HepG2 (cell line): ENCODE data around the gene BLOC1S4. TPM values are rescaled to one million over a fixed set of nuclear protein-coding genes. Genes with fewer than 3 reads are reported as not detected.

Source experiments
- ARID2 ChIP-seq: sonication (generic); formaldehyde crosslinking; IDR thresholded peaks from 2 replicates; pipeline ENCODE4 v1.8.1; 2022; ENCODE audit warnings: mild to moderate bottlenecking, missing genetic modification reagents, borderline replicate concordance
- CBX5 ChIP-seq: sonication (generic); formaldehyde crosslinking; IDR thresholded peaks from 2 replicates; pipeline ENCODE4 v1.4.0; 2020; ENCODE audit warnings: missing genetic modification reagents, borderline replicate concordance
- CHCHD3 ChIP-seq: sonication (generic); formaldehyde crosslinking; IDR thresholded peaks from 2 replicates; pipeline ENCODE4 v1.8.0; 2022; ENCODE audit warnings: mild to moderate bottlenecking, missing genetic modification reagents, moderate library complexity
- HDAC1 ChIP-seq: sonication (generic); formaldehyde crosslinking; IDR thresholded peaks from 2 replicates; pipeline ENCODE4 v1.5.1; 2020; ENCODE audit warnings: mild to moderate bottlenecking, missing genetic modification reagents
- PCBP2 ChIP-seq: fragments of 200-400 bp; formaldehyde crosslinking; optimal IDR thresholded peaks from 2 replicates; pipeline ENCODE3; 2018; ENCODE audit warnings: low read length, low read depth; ENCODE audit not compliant: poor library complexity, severe bottlenecking
- RBAK ChIP-seq: sonication (generic); formaldehyde crosslinking; IDR thresholded peaks from 2 replicates; pipeline ENCODE4 v1.5.1; 2020; ENCODE audit warnings: mild to moderate bottlenecking, missing genetic modification reagents
- REPIN1 ChIP-seq: sonication (generic); formaldehyde crosslinking; IDR thresholded peaks from 2 replicates; pipeline ENCODE4 v1.8.0; 2022; ENCODE audit warnings: missing genetic modification reagents, low read depth, mild to moderate bottlenecking, borderline replicate concordance
- RXRA ChIP-seq: sonication (generic); formaldehyde crosslinking; IDR thresholded peaks from 2 replicates; pipeline ENCODE4 v1.5.1; 2020; ENCODE audit warnings: missing genetic modification reagents
- SIN3A ChIP-seq: IDR thresholded peaks from 2 replicates; pipeline ENCODE4 v1.6.1; 2011; ENCODE audit warnings: low read depth, mild to moderate bottlenecking, control low read depth, low read length, borderline replicate concordance
- SMAD3 ChIP-seq: sonication (generic); formaldehyde crosslinking; IDR thresholded peaks from 2 replicates; pipeline ENCODE4 v1.4.0; 2020; ENCODE audit warnings: missing genetic modification reagents
- ZFP36L2 ChIP-seq: sonication (generic); formaldehyde crosslinking; IDR thresholded peaks from 2 replicates; pipeline ENCODE4 v1.4.0; 2020; ENCODE audit warnings: missing genetic modification reagents
- ZFP82 ChIP-seq: sonication (generic); formaldehyde crosslinking; IDR thresholded peaks from 2 replicates; pipeline ENCODE4 v1.5.1; 2020; ENCODE audit warnings: mild to moderate bottlenecking, missing genetic modification reagents, borderline replicate concordance
- ZNF329 ChIP-seq: sonication (generic); formaldehyde crosslinking; IDR thresholded peaks from 2 replicates; pipeline ENCODE4 v1.9.0; 2021; ENCODE audit warnings: low read depth, mild to moderate bottlenecking, missing genetic modification reagents
- ZNF720 ChIP-seq: sonication (generic); formaldehyde crosslinking; IDR thresholded peaks from 2 replicates; pipeline ENCODE4 v1.4.0; 2020; ENCODE audit warnings: missing genetic modification reagents
- polyA plus RNA-seq, 8 experiments: library from polyadenylated mRNA; depleted of rRNA in 3 of 8; stranded (reverse) in 7 of 8; unstranded in 1 of 8; fragments of >200 nt; fragmentation: Illumina TruSeq in 4 of 8; extraction: Trizol in 4 of 8; gene quantifications; 2 replicates each; pipeline versions ENCODE4 v1.2.1 to v1.2.3, GENCODE V29; 2011 to 2016; ENCODE audit warnings: low read depth in 4 of 8, missing spikeins in 1 of 8, mixed read lengths in 1 of 8; ENCODE audit not compliant: insufficient read depth in 1 of 8
- total RNA-seq, 5 experiments: library from RNA; depleted of rRNA; stranded (reverse); fragments of >200 nt; fragmentation: Illumina TruSeq; extraction: Trizol; gene quantifications; 2 replicates each; pipeline ENCODE4 v1.2.3, GENCODE V29; 2016; ENCODE audit warnings: low read depth in 1 of 5
- TF ChIP-seq, protein P1 (sequence below): sonication (generic); formaldehyde crosslinking; IDR thresholded peaks from 2 replicates; pipeline ENCODE4 v1.5.1; 2020; ENCODE audit warnings: mild to moderate bottlenecking, missing genetic modification reagents, moderate library complexity
- TF ChIP-seq, protein P2 (sequence below), 2 experiments: fragments of 450-650 bp in 1 of 2; sonication (generic) in 1 of 2; formaldehyde crosslinking in 1 of 2; IDR thresholded peaks; 2 replicates each; pipeline versions ENCODE4 v1.6.1 to v1.8.0; 2016 to 2022; ENCODE audit warnings: antibody characterized with exemption in 1 of 2, mild to moderate bottlenecking in 1 of 2, missing genetic modification reagents in 1 of 2

BLOC1S4 gene
- total and polyA plus RNA-seq, 2 of the 13 experiments (the other 11 are each of a cell fraction or from before 2014, with no cell fraction given), result 15.5 to 20.9 TPM

DNA sequence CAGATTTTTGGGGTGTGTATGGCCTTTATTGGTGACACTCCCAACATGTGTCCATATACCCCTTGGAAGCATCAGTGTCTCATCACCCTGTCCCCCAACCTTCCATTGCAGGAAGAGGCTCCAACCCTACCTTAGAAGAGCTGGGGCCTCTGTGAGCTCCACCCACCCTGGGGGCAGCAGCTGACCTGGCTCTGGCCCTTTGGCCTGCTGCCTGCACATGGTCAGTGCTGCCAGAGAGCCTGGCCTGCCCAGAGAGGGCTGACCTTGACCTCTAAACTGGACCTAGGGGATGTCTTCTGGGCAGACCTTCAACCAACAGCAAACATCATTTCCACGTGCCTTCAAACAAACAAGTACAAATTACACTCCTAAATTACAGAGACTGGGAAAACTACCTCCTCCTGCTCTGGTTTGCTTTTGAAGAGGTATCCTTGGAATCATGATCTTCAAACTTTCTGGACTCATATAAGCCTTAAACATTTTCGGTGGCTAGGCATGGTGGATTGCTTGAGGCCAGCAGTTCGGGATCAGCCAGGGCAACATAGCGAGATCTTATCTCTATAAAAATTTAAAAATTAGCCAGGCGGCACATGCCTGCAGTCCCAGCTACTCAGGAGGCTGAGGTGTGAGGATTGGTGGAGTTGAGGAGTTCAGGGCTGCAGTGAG is 39.2 kb downstream of the BLOC1S4 start (continued):
- TF ChIP-seq ZFP82 (CRISPR knock-in tag), result no peak
- 0 out of 2 replicates have a peak, but pooled peaks have one; percentile 30 for TF ChIP-seq ZNF329
- TF ChIP-seq SIN3A, result 0 out of 2 replicates have a peak, but pooled peaks have one; percentile 53
- TF ChIP-seq HDAC1 (CRISPR knock-in tag), result peak; percentile 90
- TF ChIP-seq, protein P1, sequence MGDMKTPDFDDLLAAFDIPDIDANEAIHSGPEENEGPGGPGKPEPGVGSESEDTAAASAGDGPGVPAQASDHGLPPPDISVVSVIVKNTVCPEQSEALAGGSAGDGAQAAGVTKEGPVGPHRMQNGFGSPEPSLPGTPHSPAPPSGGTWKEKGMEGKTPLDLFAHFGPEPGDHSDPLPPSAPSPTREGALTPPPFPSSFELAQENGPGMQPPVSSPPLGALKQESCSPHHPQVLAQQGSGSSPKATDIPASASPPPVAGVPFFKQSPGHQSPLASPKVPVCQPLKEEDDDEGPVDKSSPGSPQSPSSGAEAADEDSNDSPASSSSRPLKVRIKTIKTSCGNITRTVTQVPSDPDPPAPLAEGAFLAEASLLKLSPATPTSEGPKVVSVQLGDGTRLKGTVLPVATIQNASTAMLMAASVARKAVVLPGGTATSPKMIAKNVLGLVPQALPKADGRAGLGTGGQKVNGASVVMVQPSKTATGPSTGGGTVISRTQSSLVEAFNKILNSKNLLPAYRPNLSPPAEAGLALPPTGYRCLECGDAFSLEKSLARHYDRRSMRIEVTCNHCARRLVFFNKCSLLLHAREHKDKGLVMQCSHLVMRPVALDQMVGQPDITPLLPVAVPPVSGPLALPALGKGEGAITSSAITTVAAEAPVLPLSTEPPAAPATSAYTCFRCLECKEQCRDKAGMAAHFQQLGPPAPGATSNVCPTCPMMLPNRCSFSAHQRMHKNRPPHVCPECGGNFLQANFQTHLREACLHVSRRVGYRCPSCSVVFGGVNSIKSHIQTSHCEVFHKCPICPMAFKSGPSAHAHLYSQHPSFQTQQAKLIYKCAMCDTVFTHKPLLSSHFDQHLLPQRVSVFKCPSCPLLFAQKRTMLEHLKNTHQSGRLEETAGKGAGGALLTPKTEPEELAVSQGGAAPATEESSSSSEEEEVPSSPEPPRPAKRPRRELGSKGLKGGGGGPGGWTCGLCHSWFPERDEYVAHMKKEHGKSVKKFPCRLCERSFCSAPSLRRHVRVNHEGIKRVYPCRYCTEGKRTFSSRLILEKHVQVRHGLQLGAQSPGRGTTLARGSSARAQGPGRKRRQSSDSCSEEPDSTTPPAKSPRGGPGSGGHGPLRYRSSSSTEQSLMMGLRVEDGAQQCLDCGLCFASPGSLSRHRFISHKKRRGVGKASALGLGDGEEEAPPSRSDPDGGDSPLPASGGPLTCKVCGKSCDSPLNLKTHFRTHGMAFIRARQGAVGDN (CRISPR knock-in tag), result peak; percentile 95
- no peak for TF ChIP-seq ZFP36L2 (CRISPR knock-in tag)
- no peak for TF ChIP-seq ZNF720 (CRISPR knock-in tag)
- TF ChIP-seq RXRA (CRISPR knock-in tag), result peak; percentile 98
- TF ChIP-seq RBAK (CRISPR knock-in tag), result 0 out of 2 replicates have a peak, but pooled peaks have one; percentile 44
- peak; percentile 94 for TF ChIP-seq SMAD3 (CRISPR knock-in tag)
- TF ChIP-seq, protein P2, sequence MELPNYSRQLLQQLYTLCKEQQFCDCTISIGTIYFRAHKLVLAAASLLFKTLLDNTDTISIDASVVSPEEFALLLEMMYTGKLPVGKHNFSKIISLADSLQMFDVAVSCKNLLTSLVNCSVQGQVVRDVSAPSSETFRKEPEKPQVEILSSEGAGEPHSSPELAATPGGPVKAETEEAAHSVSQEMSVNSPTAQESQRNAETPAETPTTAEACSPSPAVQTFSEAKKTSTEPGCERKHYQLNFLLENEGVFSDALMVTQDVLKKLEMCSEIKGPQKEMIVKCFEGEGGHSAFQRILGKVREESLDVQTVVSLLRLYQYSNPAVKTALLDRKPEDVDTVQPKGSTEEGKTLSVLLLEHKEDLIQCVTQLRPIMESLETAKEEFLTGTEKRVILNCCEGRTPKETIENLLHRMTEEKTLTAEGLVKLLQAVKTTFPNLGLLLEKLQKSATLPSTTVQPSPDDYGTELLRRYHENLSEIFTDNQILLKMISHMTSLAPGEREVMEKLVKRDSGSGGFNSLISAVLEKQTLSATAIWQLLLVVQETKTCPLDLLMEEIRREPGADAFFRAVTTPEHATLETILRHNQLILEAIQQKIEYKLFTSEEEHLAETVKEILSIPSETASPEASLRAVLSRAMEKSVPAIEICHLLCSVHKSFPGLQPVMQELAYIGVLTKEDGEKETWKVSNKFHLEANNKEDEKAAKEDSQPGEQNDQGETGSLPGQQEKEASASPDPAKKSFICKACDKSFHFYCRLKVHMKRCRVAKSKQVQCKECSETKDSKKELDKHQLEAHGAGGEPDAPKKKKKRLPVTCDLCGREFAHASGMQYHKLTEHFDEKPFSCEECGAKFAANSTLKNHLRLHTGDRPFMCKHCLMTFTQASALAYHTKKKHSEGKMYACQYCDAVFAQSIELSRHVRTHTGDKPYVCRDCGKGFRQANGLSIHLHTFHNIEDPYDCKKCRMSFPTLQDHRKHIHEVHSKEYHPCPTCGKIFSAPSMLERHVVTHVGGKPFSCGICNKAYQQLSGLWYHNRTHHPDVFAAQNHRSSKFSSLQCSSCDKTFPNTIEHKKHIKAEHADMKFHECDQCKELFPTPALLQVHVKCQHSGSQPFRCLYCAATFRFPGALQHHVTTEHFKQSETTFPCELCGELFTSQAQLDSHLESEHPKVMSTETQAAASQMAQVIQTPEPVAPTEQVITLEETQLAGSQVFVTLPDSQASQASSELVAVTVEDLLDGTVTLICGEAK (IDR thresholded peaks at IDR 0.05), result no peak
- TF ChIP-seq, protein P2 (CRISPR knock-in tag; IDR thresholded peaks at IDR 0.05), result peak; percentile 71; the same call in 1 of the 2 replicates
- no peak for TF ChIP-seq PCBP2
- TF ChIP-seq REPIN1 (CRISPR knock-in tag), result 0 out of 2 replicates have a peak, but pooled peaks have one; percentile 82
- no peak for TF ChIP-seq CHCHD3 (CRISPR knock-in tag)
- TF ChIP-seq ARID2 (CRISPR knock-in tag), result 0 out of 2 replicates have a peak, but pooled peaks have one; percentile 54
- TF ChIP-seq CBX5 (CRISPR knock-in tag), result peak; percentile 69; the same call in 1 of the 2 replicates
